HT-29 (cell line): ENCODE data around the gene CRYGA. TPM values are rescaled to one million over a fixed set of nuclear protein-coding genes. Genes with fewer than 3 reads are reported as not detected.
"Not testable (repeated sequence)": the region's sequence is repeated elsewhere in the genome, so short reads cannot be mapped to it uniquely, and the experiment has no call there.

ENCODE experiments used
- DNase-seq: peaks from one replicate; pipeline ENCODE4 v3.0.0-alpha.2; 2015; ENCODE audit warnings: low spot score
- total RNA-seq: library from RNA; depleted of rRNA; stranded (reverse); fragments of >200 nt; shearing (Covaris generic); gene quantifications from 2 replicates; pipeline ENCODE4 v1.2.3, GENCODE V29; 2014; rRNA removed

The CRYGA gene
- total RNA-seq, 1 experiment from 2014 or later: not detected

DNA sequence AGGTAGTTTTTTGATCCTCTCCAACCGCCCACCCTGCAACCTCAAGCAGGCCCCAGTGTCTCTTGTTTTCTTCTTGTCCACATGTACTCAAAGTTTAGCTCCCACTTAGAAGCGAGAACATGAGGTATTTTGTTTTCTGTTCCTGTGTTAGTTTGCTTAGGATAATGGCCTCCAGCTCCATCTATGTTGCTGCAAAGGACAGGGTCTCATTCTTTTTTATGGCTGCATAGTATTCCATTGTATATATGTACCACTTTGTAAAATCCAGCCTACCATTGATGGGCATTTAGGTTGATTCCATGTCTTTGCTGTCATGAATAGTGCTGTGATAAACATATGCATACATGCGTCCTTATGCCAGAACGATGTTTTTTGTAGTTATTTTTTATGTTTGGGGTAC lies 36.3 kb downstream of the CRYGA start:
- DNase-seq: no peak

DNA sequence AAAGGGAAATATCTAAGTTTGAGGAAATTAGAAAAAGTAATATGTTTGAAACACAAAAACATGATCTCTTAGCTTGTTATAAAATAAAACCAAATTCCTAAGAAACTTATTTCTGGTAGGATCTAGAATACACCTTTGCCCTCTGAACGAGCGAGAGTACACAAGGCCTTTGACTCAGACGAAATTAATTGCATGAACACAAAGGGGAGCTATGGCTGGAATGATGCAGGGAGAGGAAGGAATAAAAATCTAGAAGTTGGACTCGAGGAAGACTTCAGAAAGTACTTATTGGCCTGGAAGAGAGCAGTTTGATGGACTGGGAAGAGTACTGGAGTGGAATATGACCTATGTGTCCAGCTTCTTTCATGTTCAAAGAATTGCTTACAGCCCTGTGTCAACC lies 38.1 kb downstream of the CRYGA start:
- DNase-seq: no peak

DNA sequence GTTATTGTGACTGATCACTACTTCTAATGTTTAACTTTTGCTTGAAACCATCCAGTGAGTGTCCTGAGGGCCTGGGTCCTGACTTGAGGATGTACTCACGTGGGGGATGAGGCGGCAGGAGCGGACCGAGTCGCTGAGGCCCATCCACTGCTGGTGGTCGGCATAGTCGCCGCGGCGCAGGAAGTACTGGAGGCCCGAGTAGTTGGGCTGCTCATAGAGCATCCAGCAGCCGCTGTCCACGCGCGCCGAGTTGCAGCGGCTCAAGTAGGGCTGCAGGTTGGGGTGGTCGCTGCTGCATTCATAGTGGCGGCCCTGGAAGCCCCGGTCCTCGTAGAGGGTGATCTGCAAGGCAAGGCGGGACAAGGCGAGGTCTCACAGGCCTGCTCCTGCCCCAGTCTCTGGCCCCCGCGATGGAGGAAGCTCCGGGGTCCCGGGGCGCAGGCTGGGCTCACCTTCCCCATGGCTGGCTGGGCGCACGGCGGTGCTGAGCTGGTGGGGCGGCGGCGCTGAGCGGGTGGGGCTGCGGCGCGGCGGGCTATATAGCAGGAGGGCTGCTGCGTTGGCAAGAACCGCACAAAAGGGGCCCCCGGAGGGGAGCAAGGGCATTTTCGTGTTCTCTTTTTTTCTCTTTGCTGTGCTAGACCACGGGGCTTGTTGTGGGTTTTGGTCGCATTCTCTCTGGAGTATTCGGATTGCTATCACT lies 39.2 kb downstream of the CRYGA start, which contains the start of gene CRYGD:
TSS of gene CRYGD (minus strand) at position 512 of the 703 bp plus-strand sequence. CDS start at position 461, 51 bp downstream.
- not testable (repeated sequence) for DNase-seq

GRCh38 chr2:208122248-208122647 lies 41.1 kb downstream of the CRYGA start:
- DNase-seq: no peak

GRCh38 chr2:208118918-208119317 lies 44.5 kb downstream of the CRYGA start:
- DNase-seq: no peak

DNA sequence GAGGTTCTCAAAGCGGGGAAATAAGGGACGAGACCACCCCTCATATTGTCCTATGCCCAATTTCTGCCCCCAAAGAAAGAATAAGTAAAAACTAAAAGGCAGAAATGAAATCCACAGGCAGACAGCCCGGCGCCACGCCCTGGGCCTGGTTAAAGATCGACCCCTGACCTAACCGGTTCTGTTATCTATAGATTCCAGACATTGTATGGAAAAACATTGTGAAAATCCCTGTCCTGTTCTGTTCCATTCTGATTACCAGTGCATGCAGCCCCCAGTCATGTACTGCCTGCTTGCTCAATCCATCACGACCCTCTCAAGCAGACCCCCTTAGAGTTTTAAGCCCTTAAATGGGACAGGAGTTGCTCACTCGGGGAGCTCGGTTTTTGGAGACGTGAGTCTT lies 46.0 kb downstream of the CRYGA start:
- not testable (repeated sequence) for DNase-seq

GRCh38 chr2:208112969-208113368 lies 50.4 kb downstream of the CRYGA start:
- DNase-seq: no peak

DNA sequence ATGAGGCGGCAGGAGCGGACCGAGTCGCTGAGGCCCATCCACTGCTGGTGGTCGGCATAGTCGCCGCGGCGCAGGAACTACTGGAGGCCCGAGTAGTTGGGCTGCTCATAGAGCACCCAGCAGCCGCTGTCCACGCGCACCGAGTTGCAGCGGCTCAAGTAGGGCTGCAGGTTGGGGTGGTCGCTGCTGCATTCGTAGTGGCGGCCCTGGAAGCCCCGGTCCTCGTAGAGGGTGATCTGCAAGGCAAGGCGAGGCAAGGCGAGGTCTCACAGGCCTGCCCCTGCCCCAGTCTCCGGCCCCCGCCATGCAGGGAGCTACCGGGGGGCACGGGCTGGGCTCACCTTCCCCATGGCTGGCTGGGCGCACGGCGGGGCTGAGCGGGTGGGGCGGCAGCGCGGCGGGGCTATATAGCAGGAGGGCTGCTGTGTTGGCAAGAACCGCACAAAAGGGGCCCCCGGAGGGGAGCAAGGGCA lies 51.1 kb downstream of the CRYGA start:
- not testable (repeated sequence) for DNase-seq

Other genes starting within 250 kb of the CRYGA start
- 4.7 and 9.0 TPM in 2 replicates for gene PLEKHM3, start 138.1 kb downstream of the CRYGA start, total RNA-seq
- not detected in 2 replicates for gene CRYGD, start 39.1 kb downstream of the CRYGA start, total RNA-seq
- not detected in 2 replicates for gene CRYGC, start 33.8 kb downstream of the CRYGA start, total RNA-seq
- gene CRYGB, start 17.4 kb downstream of the CRYGA start, total RNA-seq: not detected in 2 replicates
- not detected in 2 replicates for gene C2orf80, start 26.4 kb upstream of the CRYGA start, total RNA-seq
- 85.9 and 86.5 TPM in 2 replicates for gene IDH1, start 91.5 kb upstream of the CRYGA start, total RNA-seq
- gene PIKFYVE, start 102.7 kb upstream of the CRYGA start, total RNA-seq: 7.2 and 10.1 TPM in 2 replicates
- not detected in 2 replicates for gene PTH2R, start 243.2 kb upstream of the CRYGA start, total RNA-seq